ENCODE measurements around the gene PPIL1.

The PPIL1 gene

DNA sequence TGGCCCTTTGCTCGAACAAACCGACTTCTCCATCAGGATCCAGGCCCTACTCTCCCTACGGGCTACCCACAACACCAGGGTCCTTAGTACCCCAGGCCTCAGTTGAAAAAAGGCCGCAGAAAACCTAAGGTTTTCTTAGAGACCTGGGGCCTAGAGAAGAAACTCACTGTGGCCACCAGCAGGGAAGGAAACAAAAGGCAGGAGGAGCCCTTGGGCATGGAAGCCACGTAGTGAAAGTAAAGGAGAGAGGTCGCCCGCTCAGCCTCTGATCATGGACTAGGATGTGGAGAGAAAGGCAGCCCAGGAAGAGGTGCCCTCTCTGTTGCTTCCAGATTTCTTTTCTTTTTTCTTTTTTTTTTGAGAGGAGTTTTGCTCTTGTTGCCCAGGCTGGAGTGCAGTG lies 66.9 kb downstream of the PPIL1 start:
- H3K27ac ChIP-seq (ENCODE audit: extremely low read depth, low read depth, low read length): no peak overlapping the region
- H3K36me3 ChIP-seq (ENCODE audit: control insufficient read depth in 2 of 2, insufficient read depth in 1 of 2, low read length in 2 of 2): no peaks in the 10 kb centered on the region
- no peak overlapping the region for H3K4me3 ChIP-seq (ENCODE audit: low read depth, low read length)
- POLR2A ChIA-PET: no interaction called here
- H3K4me1 ChIP-seq (ENCODE audit: control insufficient read depth, insufficient read depth, low read length): peaks cover 3% of the 10 kb centered on the region; the same call in 1 of the 2 replicates
- H3K9me3 ChIP-seq (ENCODE audit: control insufficient read depth, insufficient read depth, low read depth, low read length): no peaks in the 10 kb centered on the region
- CTCF ChIA-PET: interaction anchor here (0.7 kb wide), 1 partner anchor 106 kb away, joined by 3 read pairs; no protein-coding TSS in a partner anchor
- no peak for TF ChIP-seq ZNF16 (tag by site-specific recombination; IDR thresholded peaks at IDR 0.05; ENCODE audit: low read depth)
- TF ChIP-seq, protein P1, sequence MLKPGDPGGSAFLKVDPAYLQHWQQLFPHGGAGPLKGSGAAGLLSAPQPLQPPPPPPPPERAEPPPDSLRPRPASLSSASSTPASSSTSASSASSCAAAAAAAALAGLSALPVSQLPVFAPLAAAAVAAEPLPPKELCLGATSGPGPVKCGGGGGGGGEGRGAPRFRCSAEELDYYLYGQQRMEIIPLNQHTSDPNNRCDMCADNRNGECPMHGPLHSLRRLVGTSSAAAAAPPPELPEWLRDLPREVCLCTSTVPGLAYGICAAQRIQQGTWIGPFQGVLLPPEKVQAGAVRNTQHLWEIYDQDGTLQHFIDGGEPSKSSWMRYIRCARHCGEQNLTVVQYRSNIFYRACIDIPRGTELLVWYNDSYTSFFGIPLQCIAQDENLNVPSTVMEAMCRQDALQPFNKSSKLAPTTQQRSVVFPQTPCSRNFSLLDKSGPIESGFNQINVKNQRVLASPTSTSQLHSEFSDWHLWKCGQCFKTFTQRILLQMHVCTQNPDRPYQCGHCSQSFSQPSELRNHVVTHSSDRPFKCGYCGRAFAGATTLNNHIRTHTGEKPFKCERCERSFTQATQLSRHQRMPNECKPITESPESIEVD (tag by site-specific recombination; IDR thresholded peaks at IDR 0.05): no peak
- TF ChIP-seq ZNF623 (tag by site-specific recombination; IDR thresholded peaks at IDR 0.05): no peak
- TF ChIP-seq ZNF610 (tag by site-specific recombination; IDR thresholded peaks at IDR 0.05; ENCODE audit: borderline replicate concordance): no peak
- no peak for TF ChIP-seq ZNF560 (tag by site-specific recombination; IDR thresholded peaks at IDR 0.05; ENCODE audit: borderline replicate concordance)
- no peak for TF ChIP-seq HOXD13 (CRISPR knock-in tag; IDR thresholded peaks at IDR 0.05; ENCODE audit: borderline replicate concordance)
- TF ChIP-seq, protein P2, sequence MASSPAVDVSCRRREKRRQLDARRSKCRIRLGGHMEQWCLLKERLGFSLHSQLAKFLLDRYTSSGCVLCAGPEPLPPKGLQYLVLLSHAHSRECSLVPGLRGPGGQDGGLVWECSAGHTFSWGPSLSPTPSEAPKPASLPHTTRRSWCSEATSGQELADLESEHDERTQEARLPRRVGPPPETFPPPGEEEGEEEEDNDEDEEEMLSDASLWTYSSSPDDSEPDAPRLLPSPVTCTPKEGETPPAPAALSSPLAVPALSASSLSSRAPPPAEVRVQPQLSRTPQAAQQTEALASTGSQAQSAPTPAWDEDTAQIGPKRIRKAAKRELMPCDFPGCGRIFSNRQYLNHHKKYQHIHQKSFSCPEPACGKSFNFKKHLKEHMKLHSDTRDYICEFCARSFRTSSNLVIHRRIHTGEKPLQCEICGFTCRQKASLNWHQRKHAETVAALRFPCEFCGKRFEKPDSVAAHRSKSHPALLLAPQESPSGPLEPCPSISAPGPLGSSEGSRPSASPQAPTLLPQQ (tag by site-specific recombination; IDR thresholded peaks at IDR 0.05): no peak
- no peak for TF ChIP-seq ZNF121 (tag by site-specific recombination; IDR thresholded peaks at IDR 0.05)
- TF ChIP-seq ZSCAN30 (tag by site-specific recombination; IDR thresholded peaks at IDR 0.05): no peak
- TF ChIP-seq ZNF23 (tag by site-specific recombination; IDR thresholded peaks at IDR 0.05; ENCODE audit: borderline replicate concordance): no peak
- TF ChIP-seq ZNF157 (tag by site-specific recombination; IDR thresholded peaks at IDR 0.05): no peak

DNA sequence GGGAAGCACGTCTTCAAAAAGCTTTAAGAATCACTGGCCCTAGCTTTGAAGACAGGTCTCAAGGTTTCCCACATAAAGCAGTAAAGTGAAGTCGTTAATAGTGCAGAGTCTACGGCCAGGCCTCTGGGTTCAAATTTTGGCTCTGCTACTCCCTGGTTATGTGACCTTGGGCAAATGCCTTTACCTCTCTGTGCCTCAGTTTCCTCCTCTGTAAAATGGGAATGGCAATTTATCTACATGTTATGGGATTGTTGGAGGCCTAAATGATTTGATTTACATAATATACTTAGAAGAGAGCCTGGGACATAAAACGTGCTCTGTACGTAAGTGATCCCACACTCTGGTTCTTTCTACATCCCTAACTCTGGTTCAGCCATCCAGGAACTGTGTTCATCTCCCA lies 67.5 kb downstream of the PPIL1 start:
- ChIA-PET POLR2A (no interaction called here), CTCF (interaction anchor here (0.6 to 0.7 kb wide), 2 partner anchors 44 to 105 kb away, joined by 3 read pairs; no protein-coding TSS in a partner anchor)
- Histone ChIP-seq H3K36me3 (ENCODE audit: control insufficient read depth in 2 of 2, insufficient read depth in 1 of 2, low read length in 2 of 2) (no peaks in the 10 kb centered on the region), H3K4me3 (ENCODE audit: low read depth, low read length) (no peak overlapping the region), H3K4me1 (ENCODE audit: control insufficient read depth, insufficient read depth, low read length) (peaks cover 3% of the 10 kb centered on the region; the same call in 1 of the 2 replicates), H3K9me3 (ENCODE audit: control insufficient read depth, insufficient read depth, low read depth, low read length) (no peaks in the 10 kb centered on the region), H3K27ac (ENCODE audit: extremely low read depth, low read depth, low read length) (no peak overlapping the region)
- no peak for TF ChIP-seq ZNF121 (tag by site-specific recombination; IDR thresholded peaks at IDR 0.05)
- TF ChIP-seq ZNF302 (tag by site-specific recombination; IDR thresholded peaks at IDR 0.05; ENCODE audit: low read depth): no peak
- TF ChIP-seq, protein P3, sequence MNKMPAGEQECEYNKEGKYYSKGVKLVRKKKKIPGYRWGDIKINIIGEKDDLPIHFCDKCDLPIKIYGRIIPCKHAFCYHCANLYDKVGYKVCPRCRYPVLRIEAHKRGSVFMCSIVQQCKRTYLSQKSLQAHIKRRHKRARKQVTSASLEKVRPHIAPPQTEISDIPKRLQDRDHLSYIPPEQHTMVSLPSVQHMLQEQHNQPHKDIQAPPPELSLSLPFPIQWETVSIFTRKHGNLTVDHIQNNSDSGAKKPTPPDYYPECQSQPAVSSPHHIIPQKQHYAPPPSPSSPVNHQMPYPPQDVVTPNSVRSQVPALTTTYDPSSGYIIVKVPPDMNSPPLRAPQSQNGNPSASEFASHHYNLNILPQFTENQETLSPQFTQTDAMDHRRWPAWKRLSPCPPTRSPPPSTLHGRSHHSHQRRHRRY (tag by site-specific recombination; IDR thresholded peaks at IDR 0.05): no peak
- TF ChIP-seq, protein P4, sequence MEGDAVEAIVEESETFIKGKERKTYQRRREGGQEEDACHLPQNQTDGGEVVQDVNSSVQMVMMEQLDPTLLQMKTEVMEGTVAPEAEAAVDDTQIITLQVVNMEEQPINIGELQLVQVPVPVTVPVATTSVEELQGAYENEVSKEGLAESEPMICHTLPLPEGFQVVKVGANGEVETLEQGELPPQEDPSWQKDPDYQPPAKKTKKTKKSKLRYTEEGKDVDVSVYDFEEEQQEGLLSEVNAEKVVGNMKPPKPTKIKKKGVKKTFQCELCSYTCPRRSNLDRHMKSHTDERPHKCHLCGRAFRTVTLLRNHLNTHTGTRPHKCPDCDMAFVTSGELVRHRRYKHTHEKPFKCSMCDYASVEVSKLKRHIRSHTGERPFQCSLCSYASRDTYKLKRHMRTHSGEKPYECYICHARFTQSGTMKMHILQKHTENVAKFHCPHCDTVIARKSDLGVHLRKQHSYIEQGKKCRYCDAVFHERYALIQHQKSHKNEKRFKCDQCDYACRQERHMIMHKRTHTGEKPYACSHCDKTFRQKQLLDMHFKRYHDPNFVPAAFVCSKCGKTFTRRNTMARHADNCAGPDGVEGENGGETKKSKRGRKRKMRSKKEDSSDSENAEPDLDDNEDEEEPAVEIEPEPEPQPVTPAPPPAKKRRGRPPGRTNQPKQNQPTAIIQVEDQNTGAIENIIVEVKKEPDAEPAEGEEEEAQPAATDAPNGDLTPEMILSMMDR (tag by site-specific recombination; IDR thresholded peaks at IDR 0.05): no peak
- TF ChIP-seq ZNF19 (tag by site-specific recombination; IDR thresholded peaks at IDR 0.05; ENCODE audit: low read depth): no peak
- no peak for TF ChIP-seq ZIC2 (tag by site-specific recombination; IDR thresholded peaks at IDR 0.05)
- TF ChIP-seq ZNF140 (tag by site-specific recombination; IDR thresholded peaks at IDR 0.05): no peak
- no peak for TF ChIP-seq ZNF394 (tag by site-specific recombination; IDR thresholded peaks at IDR 0.05; ENCODE audit: borderline replicate concordance)
- no peak for TF ChIP-seq KLF16 (tag by site-specific recombination; IDR thresholded peaks at IDR 0.05)
- TF ChIP-seq, protein P5, sequence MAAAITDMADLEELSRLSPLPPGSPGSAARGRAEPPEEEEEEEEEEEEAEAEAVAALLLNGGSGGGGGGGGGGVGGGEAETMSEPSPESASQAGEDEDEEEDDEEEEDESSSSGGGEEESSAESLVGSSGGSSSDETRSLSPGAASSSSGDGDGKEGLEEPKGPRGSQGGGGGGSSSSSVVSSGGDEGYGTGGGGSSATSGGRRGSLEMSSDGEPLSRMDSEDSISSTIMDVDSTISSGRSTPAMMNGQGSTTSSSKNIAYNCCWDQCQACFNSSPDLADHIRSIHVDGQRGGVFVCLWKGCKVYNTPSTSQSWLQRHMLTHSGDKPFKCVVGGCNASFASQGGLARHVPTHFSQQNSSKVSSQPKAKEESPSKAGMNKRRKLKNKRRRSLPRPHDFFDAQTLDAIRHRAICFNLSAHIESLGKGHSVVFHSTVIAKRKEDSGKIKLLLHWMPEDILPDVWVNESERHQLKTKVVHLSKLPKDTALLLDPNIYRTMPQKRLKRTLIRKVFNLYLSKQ (tag by site-specific recombination; IDR thresholded peaks at IDR 0.05; ENCODE audit: borderline replicate concordance): no peak
- no peak for TF ChIP-seq ZNF155 (tag by site-specific recombination; IDR thresholded peaks at IDR 0.05)
- no peak for TF ChIP-seq ZNF324 (tag by site-specific recombination; IDR thresholded peaks at IDR 0.05)
- no peak for TF ChIP-seq YY2 (tag by site-specific recombination; IDR thresholded peaks at IDR 0.05)
- no peak for TF ChIP-seq ZNF837 (tag by site-specific recombination; IDR thresholded peaks at IDR 0.05)
- TF ChIP-seq KLF8 (tag by site-specific recombination; IDR thresholded peaks at IDR 0.05): no peak

Measured in HEK293 (cell line).